GM21390 (cell line): Measurements from ENCODE around the gene MRPL42.
"Not testable (repeated sequence)": the region's sequence is repeated elsewhere in the genome, so short reads cannot be mapped to it uniquely, and the experiment has no call there.

Experiments used
- ATAC-seq: cut with Tn5 transposase; IDR thresholded peaks from one replicate; pipeline ENCODE4 v1.9.1; 2021; ENCODE audit not compliant: unreplicated experiment

The MRPL42 gene

GRCh38 chr12:93497456-93497855 is 30.1 kb downstream of the MRPL42 start:
- ATAC-seq = no peak

- ATAC-seq = not testable (repeated sequence)
These were observed 31.5 kb downstream of the MRPL42 start for GRCh38 chr12:93498813-93499212.

GRCh38 chr12:93500201-93500600 is 32.9 kb downstream of the MRPL42 start:
- ATAC-seq = no peak

- no peak for ATAC-seq
These were observed 33.4 kb downstream of the MRPL42 start for GRCh38 chr12:93500667-93501066.

GRCh38 chr12:93502802-93503623 is 35.7 kb downstream of the MRPL42 start:
- ATAC-seq = no peak

- ATAC-seq = peak; percentile 55
These were observed 39.9 kb downstream of the MRPL42 start for GRCh38 chr12:93507165-93507564.

GRCh38 chr12:93509506-93509905 is 42.2 kb downstream of the MRPL42 start:
- no peak for ATAC-seq

GRCh38 chr12:93514853-93515252 is 47.5 kb downstream of the MRPL42 start:
- no peak for ATAC-seq

- no peak for ATAC-seq
These were observed 51.4 kb downstream of the MRPL42 start for GRCh38 chr12:93518725-93519124.

GRCh38 chr12:93519859-93520258 is 52.5 kb downstream of the MRPL42 start:
- no peak for ATAC-seq

GRCh38 chr12:93520454-93520853 is 53.1 kb downstream of the MRPL42 start:
- no peak for ATAC-seq

GRCh38 chr12:93521225-93522080 is 54.1 kb downstream of the MRPL42 start:
- no peak for ATAC-seq

- no peak for ATAC-seq
These were observed 57.2 kb downstream of the MRPL42 start for GRCh38 chr12:93524386-93525133.

- no peak for ATAC-seq
These were observed 59.6 kb downstream of the MRPL42 start for GRCh38 chr12:93526786-93527428.

GRCh38 chr12:93530358-93530757 is 63.0 kb downstream of the MRPL42 start:
- no peak for ATAC-seq

- ATAC-seq = no peak
These were observed 66.0 kb downstream of the MRPL42 start for GRCh38 chr12:93533310-93533709.

- peak; percentile 44 for ATAC-seq
These were observed 68.9 kb downstream of the MRPL42 start for GRCh38 chr12:93536111-93536765.

- ATAC-seq = peak; percentile 91
These were observed 69.6 kb downstream of the MRPL42 start for GRCh38 chr12:93536766-93537488.

GRCh38 chr12:93537769-93538168 is 70.5 kb downstream of the MRPL42 start:
- no peak for ATAC-seq

- ATAC-seq = no peak
These were observed 72.5 kb downstream of the MRPL42 start for GRCh38 chr12:93539821-93540220.
